ENCODE results near the gene PHKG1. TPM values are rescaled to one million over a fixed set of nuclear protein-coding genes. Genes with fewer than 3 reads are reported as not detected.

The PHKG1 gene
- total and polyA plus RNA-seq, 10 of the 15 experiments (the other 5 are each of a cell fraction or from before 2014, with no cell fraction given) = 0.08 to 1.6 (median 0.44) TPM

DNA sequence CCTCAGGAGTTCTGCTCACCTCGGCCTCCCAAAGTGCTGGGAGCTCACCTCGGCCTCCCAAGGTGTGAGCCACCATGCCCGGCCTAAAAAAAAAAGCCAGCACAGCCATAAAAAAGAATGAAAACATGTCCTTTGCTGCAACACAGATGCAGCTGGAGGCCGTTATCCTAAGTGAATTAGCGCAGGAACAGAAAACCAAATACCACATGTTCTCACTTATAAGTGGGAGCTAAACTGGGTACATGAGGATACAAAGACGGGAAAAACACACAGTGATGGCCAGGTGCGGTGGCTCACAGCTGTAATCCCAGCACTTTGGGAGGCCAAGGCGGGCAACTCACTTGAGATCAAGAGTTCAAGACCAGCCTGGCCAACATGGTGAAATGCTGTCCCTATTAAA is 62.4 kb downstream of the PHKG1 start (continued):
- TF ChIP-seq POLR2A (IDR thresholded peaks at IDR 0.05; ENCODE audit: low read depth, low read length) (no peak), ZNF207 (IDR thresholded peaks at IDR 0.05; ENCODE audit: borderline replicate concordance) (no peak)

Small RNA genes within 50 kb of the gene (small RNA-seq; reads per million reads assigned to genes)
- gene SNORA15 (0.12 reads per million), gene SNORA22B (not detected)

Other genes starting within 250 kb of the PHKG1 start
Only the 7 nearest of the 9 such genes appear.
- 29.9 and 31.3 TPM in 2 replicates for gene MRPS17, start 141.1 kb downstream of the PHKG1 start, total RNA-seq (2014; rRNA removed)
- gene MRPS17, start 141.1 kb downstream of the PHKG1 start, total RNA-seq (2014; rRNA removed; fragmentation: Illumina TruSeq; extraction: Trizol) = 26.4 and 28.6 TPM in 2 replicates
- gene MRPS17, start 141.1 kb downstream of the PHKG1 start, total RNA-seq (2021) = 18.7 and 23.1 TPM in 2 replicates
- gene MRPS17, start 141.1 kb downstream of the PHKG1 start, polyA plus RNA-seq (2011; rRNA removed) = 28.6 and 32.2 TPM in 2 replicates
- 25.8 and 26.2 TPM in 2 replicates for gene MRPS17, start 141.1 kb downstream of the PHKG1 start, polyA plus RNA-seq (2014; fragmentation: Illumina TruSeq; extraction: Trizol)
- 10 to 100 TPM; 72.9 to 74.5 TPM for gene MRPS17, start 141.1 kb downstream of the PHKG1 start, polyA plus RNA-seq (2014; fragmentation: Nextera tagmentation; extraction: Ambion mirVana)
- 23.7 and 28.5 TPM in 2 replicates for gene MRPS17, start 141.1 kb downstream of the PHKG1 start, polyA plus RNA-seq (2014; rRNA removed)
- 10 to 100 TPM; 58.1 TPM for gene MRPS17, start 141.1 kb downstream of the PHKG1 start, polyA plus RNA-seq (2016; fragmentation: Nextera tagmentation; extraction: Ambion mirVana)
- 47.7 TPM in 2 replicates for gene NIPSNAP2, start 128.4 kb downstream of the PHKG1 start, total RNA-seq (2014; rRNA removed)
- gene NIPSNAP2, start 128.4 kb downstream of the PHKG1 start, total RNA-seq (2014; rRNA removed; fragmentation: Illumina TruSeq; extraction: Trizol) = 51.7 and 52.0 TPM in 2 replicates
- gene NIPSNAP2, start 128.4 kb downstream of the PHKG1 start, total RNA-seq (2021) = 44.7 and 45.0 TPM in 2 replicates
- gene NIPSNAP2, start 128.4 kb downstream of the PHKG1 start, polyA plus RNA-seq (2011; rRNA removed) = 70.8 and 104 TPM in 2 replicates
- 62.9 and 102 TPM in 2 replicates for gene NIPSNAP2, start 128.4 kb downstream of the PHKG1 start, polyA plus RNA-seq (2014; fragmentation: Illumina TruSeq; extraction: Trizol)
- 10 to 100 TPM; 24.7 to 29.9 TPM for gene NIPSNAP2, start 128.4 kb downstream of the PHKG1 start, polyA plus RNA-seq (2014; fragmentation: Nextera tagmentation; extraction: Ambion mirVana)
- 38.8 and 46.9 TPM in 2 replicates for gene NIPSNAP2, start 128.4 kb downstream of the PHKG1 start, polyA plus RNA-seq (2014; rRNA removed)
- 10 to 100 TPM; 83.8 to 88.5 TPM for gene NIPSNAP2, start 128.4 kb downstream of the PHKG1 start, polyA plus RNA-seq (2016; fragmentation: Nextera tagmentation; extraction: Ambion mirVana)
- gene PSPH, start 41.5 kb downstream of the PHKG1 start, total RNA-seq (2014; rRNA removed) = 35.3 and 36.4 TPM in 2 replicates
- gene PSPH, start 41.5 kb downstream of the PHKG1 start, total RNA-seq (2014; rRNA removed; fragmentation: Illumina TruSeq; extraction: Trizol) = 20.1 and 21.2 TPM in 2 replicates
- 24.8 and 25.0 TPM in 2 replicates for gene PSPH, start 41.5 kb downstream of the PHKG1 start, total RNA-seq (2021)
- gene PSPH, start 41.5 kb downstream of the PHKG1 start, polyA plus RNA-seq (2011; rRNA removed) = 15.4 and 16.2 TPM in 2 replicates
- gene PSPH, start 41.5 kb downstream of the PHKG1 start, polyA plus RNA-seq (2014; fragmentation: Illumina TruSeq; extraction: Trizol) = 9.1 and 23.0 TPM in 2 replicates
- gene PSPH, start 41.5 kb downstream of the PHKG1 start, polyA plus RNA-seq (2014; fragmentation: Nextera tagmentation; extraction: Ambion mirVana) = 10 to 100 TPM in 1 of 2 experiments, 1 to 10 TPM in 1; 5.2 to 10.5 TPM
- 21.6 and 28.3 TPM in 2 replicates for gene PSPH, start 41.5 kb downstream of the PHKG1 start, polyA plus RNA-seq (2014; rRNA removed)
- gene PSPH, start 41.5 kb downstream of the PHKG1 start, polyA plus RNA-seq (2016; fragmentation: Nextera tagmentation; extraction: Ambion mirVana) = 10 to 100 TPM; 24.8 to 26.1 TPM
- gene CCT6A, start 41.2 kb downstream of the PHKG1 start, total RNA-seq (2014; rRNA removed) = 263 and 264 TPM in 2 replicates
- gene CCT6A, start 41.2 kb downstream of the PHKG1 start, total RNA-seq (2014; rRNA removed; fragmentation: Illumina TruSeq; extraction: Trizol) = 324 and 357 TPM in 2 replicates
- gene CCT6A, start 41.2 kb downstream of the PHKG1 start, total RNA-seq (2021) = 202 and 206 TPM in 2 replicates
- 346 and 392 TPM in 2 replicates for gene CCT6A, start 41.2 kb downstream of the PHKG1 start, polyA plus RNA-seq (2011; rRNA removed)
- gene CCT6A, start 41.2 kb downstream of the PHKG1 start, polyA plus RNA-seq (2014; fragmentation: Illumina TruSeq; extraction: Trizol) = 272 and 346 TPM in 2 replicates
- 100 to 1,000 TPM; 191 to 319 TPM for gene CCT6A, start 41.2 kb downstream of the PHKG1 start, polyA plus RNA-seq (2014; fragmentation: Nextera tagmentation; extraction: Ambion mirVana)
- gene CCT6A, start 41.2 kb downstream of the PHKG1 start, polyA plus RNA-seq (2014; rRNA removed) = 247 and 252 TPM in 2 replicates
- 100 to 1,000 TPM; 455 to 480 TPM for gene CCT6A, start 41.2 kb downstream of the PHKG1 start, polyA plus RNA-seq (2016; fragmentation: Nextera tagmentation; extraction: Ambion mirVana)
- gene SUMF2, start 28.7 kb downstream of the PHKG1 start, total RNA-seq (2014; rRNA removed) = 84.6 and 96.1 TPM in 2 replicates
- 70.8 and 72.4 TPM in 2 replicates for gene SUMF2, start 28.7 kb downstream of the PHKG1 start, total RNA-seq (2014; rRNA removed; fragmentation: Illumina TruSeq; extraction: Trizol)
- gene SUMF2, start 28.7 kb downstream of the PHKG1 start, total RNA-seq (2021) = 102 and 103 TPM in 2 replicates
- 57.6 and 70.5 TPM in 2 replicates for gene SUMF2, start 28.7 kb downstream of the PHKG1 start, polyA plus RNA-seq (2011; rRNA removed)
- gene SUMF2, start 28.7 kb downstream of the PHKG1 start, polyA plus RNA-seq (2014; fragmentation: Illumina TruSeq; extraction: Trizol) = 87.4 and 106 TPM in 2 replicates
- gene SUMF2, start 28.7 kb downstream of the PHKG1 start, polyA plus RNA-seq (2014; fragmentation: Nextera tagmentation; extraction: Ambion mirVana) = 10 to 100 TPM; 39.9 to 62.4 TPM
- gene SUMF2, start 28.7 kb downstream of the PHKG1 start, polyA plus RNA-seq (2014; rRNA removed) = 85.7 and 93.0 TPM in 2 replicates
- 10 to 100 TPM; 67.7 to 72.6 TPM for gene SUMF2, start 28.7 kb downstream of the PHKG1 start, polyA plus RNA-seq (2016; fragmentation: Nextera tagmentation; extraction: Ambion mirVana)
- 731 and 805 TPM in 2 replicates for gene CHCHD2, start 13.5 kb upstream of the PHKG1 start, total RNA-seq (2014; rRNA removed)
- 354 and 377 TPM in 2 replicates for gene CHCHD2, start 13.5 kb upstream of the PHKG1 start, total RNA-seq (2014; rRNA removed; fragmentation: Illumina TruSeq; extraction: Trizol)
- gene CHCHD2, start 13.5 kb upstream of the PHKG1 start, total RNA-seq (2021) = 662 and 669 TPM in 2 replicates
- 576 and 621 TPM in 2 replicates for gene CHCHD2, start 13.5 kb upstream of the PHKG1 start, polyA plus RNA-seq (2011; rRNA removed)
- gene CHCHD2, start 13.5 kb upstream of the PHKG1 start, polyA plus RNA-seq (2014; fragmentation: Illumina TruSeq; extraction: Trizol) = 208 and 292 TPM in 2 replicates
- 100 to 1,000 TPM in 1 of 2 experiments, 10 to 100 TPM in 1; 97.8 to 374 TPM for gene CHCHD2, start 13.5 kb upstream of the PHKG1 start, polyA plus RNA-seq (2014; fragmentation: Nextera tagmentation; extraction: Ambion mirVana)
- gene CHCHD2, start 13.5 kb upstream of the PHKG1 start, polyA plus RNA-seq (2014; rRNA removed) = 678 and 750 TPM in 2 replicates
- 1,000 to 10,000 TPM; 1,252 to 1,291 TPM for gene CHCHD2, start 13.5 kb upstream of the PHKG1 start, polyA plus RNA-seq (2016; fragmentation: Nextera tagmentation; extraction: Ambion mirVana)
- not detected in 2 replicates for gene NUPR2, start 23.5 kb upstream of the PHKG1 start, total RNA-seq (2014; rRNA removed)
- gene NUPR2, start 23.5 kb upstream of the PHKG1 start, total RNA-seq (2014; rRNA removed; fragmentation: Illumina TruSeq; extraction: Trizol) = not detected in 2 replicates
- not detected in 2 replicates for gene NUPR2, start 23.5 kb upstream of the PHKG1 start, total RNA-seq (2021)
- gene NUPR2, start 23.5 kb upstream of the PHKG1 start, polyA plus RNA-seq (2011; rRNA removed) = not detected in 2 replicates
- not detected in 2 replicates for gene NUPR2, start 23.5 kb upstream of the PHKG1 start, polyA plus RNA-seq (2014; fragmentation: Illumina TruSeq; extraction: Trizol)
- not detected for gene NUPR2, start 23.5 kb upstream of the PHKG1 start, polyA plus RNA-seq (2014; fragmentation: Nextera tagmentation; extraction: Ambion mirVana)
- not detected in 2 replicates for gene NUPR2, start 23.5 kb upstream of the PHKG1 start, polyA plus RNA-seq (2014; rRNA removed)
- not detected for gene NUPR2, start 23.5 kb upstream of the PHKG1 start, polyA plus RNA-seq (2016; fragmentation: Nextera tagmentation; extraction: Ambion mirVana)